Epithelial cell of prostate (primary cell): ENCODE data around the gene PTTG1.
A peak's percentile ranks its signal among the peaks of the same experiment; 100 is the strongest.

Experiments
- DNase-seq: peaks from one replicate; pipeline ENCODE4 v3.0.0-alpha.2; 2011; ENCODE audit warnings: low read depth, low spot score
- H3K27ac ChIP-seq: fragments of 450-650 bp; 2 replicates; pipeline ENCODE4 v1.5.1; 2017; ENCODE audit warnings: mild to moderate bottlenecking

The PTTG1 gene

GRCh38 chr5:160450164-160450932 is 28.7 kb downstream of the PTTG1 start:
- H3K27ac ChIP-seq, result no peak overlapping the region
- DNase-seq, result no peak

DNA sequence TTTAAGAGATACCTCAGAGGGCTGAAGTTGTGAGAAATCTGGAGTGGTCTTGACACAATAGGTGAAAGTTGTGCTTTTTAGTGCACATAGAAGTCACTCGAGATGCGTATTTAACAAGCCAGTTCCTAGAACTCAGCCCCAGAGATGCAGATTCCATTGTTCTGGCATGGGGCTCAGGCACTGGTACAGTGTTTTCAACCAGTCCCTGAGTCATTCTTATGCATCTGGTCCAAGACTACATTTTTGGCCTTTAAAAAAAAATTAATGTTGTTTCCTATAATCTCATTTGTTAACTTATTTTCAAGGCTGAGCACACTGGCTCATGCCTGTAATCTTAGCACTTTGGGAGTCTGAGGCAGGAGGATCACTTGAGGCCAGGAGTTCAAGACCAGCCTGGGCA is 29.6 kb downstream of the PTTG1 start:
- H3K27ac ChIP-seq, result no peak overlapping the region
- DNase-seq, result no peak

DNA sequence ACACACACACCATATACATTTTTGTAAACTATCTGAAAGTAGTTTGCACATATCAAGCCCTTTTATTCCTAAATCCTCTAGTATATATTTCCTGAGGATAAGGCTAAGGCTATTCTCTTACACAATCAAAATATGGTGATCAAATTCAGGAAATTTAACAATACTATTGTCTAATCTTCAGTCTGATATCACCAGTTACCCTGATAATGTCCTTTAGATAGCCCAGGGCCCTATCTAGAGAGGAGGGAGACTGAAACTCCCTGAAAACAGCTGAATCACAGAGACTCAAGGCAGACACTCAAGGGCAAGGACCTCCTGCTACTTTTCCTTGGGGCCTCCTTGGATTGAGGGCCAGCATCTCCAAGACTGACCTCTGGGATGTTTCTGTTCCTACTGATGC is 30.4 kb downstream of the PTTG1 start:
- no peak overlapping the region for H3K27ac ChIP-seq
- no peak for DNase-seq

DNA sequence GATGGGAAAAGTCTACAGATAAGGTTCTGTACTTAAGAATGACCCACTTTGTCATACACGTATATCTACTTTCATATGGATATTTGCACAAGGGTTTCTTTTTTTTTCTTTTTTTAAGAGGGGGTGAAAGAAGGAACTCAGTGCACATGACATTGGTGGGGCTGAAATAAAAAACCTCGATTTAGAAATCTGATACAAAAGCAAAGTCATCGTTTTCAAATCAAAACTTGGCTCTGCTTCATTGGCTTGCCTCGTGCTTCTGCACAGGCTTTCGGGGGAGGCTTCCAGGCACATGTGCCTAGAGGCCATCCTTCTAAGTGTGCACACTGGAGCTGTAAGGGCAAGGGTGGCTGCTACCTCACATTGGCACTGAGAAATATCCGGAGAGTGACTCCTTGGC is 31.1 kb downstream of the PTTG1 start:
- H3K27ac ChIP-seq, result no peak overlapping the region
- no peak for DNase-seq

- H3K27ac ChIP-seq, result no peak overlapping the region
- DNase-seq, result no peak
Measured at GRCh38 chr5:160453751-160454150, 32.1 kb downstream of the PTTG1 start.

DNA sequence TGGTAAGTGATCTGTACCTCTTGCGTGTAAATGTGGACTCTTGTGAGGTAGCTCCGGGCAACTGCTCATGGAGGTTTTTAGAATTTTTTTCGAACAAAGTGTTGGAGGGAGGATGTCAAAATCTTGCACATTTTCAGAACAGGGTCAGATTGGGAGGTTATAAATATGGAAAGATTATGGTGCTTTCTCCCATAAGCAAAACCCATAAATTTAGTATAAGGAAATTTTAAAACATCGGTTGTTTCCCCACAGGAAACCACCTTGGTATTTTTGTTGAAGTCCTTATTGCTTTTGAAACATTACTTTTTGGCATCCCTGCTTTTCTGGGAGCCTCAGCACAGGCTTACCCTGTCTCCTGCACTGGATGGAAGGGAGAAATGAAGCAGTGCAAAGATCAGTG is 33.9 kb downstream of the PTTG1 start:
- no peak overlapping the region for H3K27ac ChIP-seq
- no peak for DNase-seq

- no peak overlapping the region for H3K27ac ChIP-seq
- no peak for DNase-seq
Measured at GRCh38 chr5:160456480-160457177, 35.0 kb downstream of the PTTG1 start.

DNA sequence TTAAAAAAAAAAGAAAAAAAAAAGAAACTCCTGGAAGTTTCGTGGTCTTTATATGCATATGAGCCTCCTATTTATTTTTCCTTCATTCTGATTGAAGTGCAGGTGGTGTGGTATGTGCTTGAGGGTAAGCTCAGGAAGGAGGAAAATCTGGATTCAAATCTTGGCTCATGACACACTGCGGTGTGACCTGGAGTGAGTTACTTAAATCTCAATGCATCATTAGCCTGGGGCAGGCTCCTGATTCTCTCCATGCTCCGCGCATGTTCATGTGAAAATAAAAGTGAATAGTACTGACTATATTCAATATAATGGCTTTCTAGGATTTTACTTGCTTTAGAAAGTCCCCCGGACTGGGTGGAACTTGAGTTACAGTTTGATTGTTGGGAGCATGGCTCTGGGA is 35.6 kb downstream of the PTTG1 start:
- no peak for DNase-seq
- no peak overlapping the region for H3K27ac ChIP-seq

- H3K27ac ChIP-seq, result no peak overlapping the region
- no peak for DNase-seq
Measured at GRCh38 chr5:160458806-160459800, 37.4 kb downstream of the PTTG1 start.

DNA sequence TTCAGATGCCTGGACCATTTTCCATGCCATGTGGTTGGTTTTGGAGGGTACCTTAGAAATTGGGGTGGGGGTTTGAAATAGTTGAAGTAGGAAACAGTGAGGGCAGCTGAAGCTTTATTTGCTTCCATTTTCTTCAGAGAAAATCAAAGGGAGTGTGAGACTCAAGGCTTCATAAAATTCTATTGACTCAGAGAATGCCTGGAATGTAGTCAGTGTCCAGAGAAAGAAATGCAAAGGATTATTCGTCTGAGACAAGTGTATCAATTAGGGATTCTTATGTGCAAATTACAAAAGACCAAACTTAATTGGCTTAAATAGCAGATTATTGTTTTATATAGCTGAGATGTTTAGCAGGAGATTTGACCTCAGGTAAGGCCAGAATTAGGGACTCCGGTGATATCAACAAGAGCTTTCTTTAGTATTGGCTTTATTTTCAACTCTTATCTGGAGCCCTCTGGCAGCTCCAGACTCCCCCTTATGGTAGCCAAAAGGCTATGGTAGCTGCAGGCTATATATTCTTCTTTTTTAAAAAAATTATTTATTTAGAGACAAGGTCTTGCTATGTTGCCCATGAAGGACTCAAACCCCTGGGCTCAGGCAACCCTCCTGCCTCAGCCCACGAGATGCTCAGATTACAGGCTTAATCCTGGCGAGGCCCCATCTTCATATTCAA is 38.9 kb downstream of the PTTG1 start:
- H3K27ac ChIP-seq, result no peak overlapping the region
- no peak for DNase-seq

DNA sequence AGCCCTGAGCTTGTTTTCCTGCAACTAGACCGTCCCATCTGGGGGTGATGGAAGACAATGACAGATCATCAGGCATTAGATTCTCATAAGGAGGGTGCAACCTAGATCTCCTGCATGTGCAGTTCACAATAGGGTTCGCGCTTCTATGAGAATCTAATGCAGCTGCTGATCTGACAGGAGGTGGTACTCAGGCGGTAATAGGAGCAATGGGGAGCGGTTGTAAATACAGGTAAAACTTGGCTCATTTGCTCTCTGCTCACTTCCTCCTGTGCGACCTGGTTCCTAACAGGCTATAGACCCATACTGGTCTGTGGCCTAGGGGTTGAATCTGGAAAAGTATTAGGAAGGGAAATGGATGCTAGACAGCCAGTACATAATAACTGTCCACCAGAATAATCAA is 39.7 kb downstream of the PTTG1 start:
- DNase-seq, result no peak
- H3K27ac ChIP-seq, result no peak overlapping the region

DNA sequence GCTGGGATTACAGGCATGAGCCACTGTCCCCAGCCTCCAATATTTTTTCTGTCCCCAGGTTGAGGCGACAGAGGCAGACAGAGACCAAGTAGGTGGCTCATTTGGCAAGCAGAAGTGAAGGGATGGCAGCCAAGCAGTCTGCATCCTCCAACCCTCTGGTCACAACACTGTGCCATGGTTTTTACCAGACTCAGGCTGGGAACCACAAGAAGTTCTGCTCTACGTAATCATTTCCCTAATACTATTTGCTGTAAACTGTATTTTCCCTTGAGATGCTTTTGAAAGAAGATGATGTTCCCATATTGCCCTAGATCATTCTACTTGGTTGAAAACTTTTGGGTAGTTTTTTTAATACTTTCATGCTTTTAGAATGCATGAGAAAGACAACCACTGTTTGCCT is 40.5 kb downstream of the PTTG1 start:
- no peak overlapping the region for H3K27ac ChIP-seq
- DNase-seq, result no peak

GRCh38 chr5:160463227-160463626 is 41.6 kb downstream of the PTTG1 start:
- H3K27ac ChIP-seq, result peak overlapping the region; percentile 30

DNA sequence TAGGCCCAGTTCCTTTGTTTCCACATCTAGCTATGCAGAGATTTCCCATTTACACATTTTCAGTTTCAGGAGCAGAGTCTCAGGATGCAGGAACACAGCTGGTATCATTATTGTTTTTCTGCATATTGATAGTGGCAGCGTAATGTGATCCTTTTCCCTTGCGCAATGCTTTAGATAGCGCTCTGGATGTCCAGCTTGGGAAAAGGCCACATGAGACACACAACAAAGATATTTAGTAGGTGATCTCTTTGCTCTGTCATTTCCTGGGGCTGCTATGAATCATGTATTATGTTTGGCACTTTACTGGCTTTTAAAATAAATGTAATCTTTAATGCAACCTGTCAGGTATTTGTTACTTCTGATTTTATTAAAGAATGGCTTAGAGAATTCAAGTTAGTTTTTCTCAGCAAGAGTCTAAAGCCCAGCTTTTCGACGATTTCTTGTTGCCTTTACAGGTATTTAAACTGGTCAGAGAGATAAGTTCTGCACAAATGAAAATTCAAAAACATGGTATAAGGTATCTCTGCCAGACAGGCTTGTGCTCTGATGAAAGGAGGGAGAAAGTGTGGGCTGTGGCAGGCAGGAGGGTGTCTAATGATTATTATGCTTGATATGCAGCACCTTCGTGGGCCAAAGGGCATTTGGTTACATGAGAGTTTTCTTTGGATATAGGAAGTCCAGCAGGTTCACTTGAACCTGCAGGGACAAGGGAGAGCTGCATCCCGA is 42.2 kb downstream of the PTTG1 start:
- peak overlapping the region; percentile 30 for H3K27ac ChIP-seq
- DNase-seq, result no peak

More at GRCh38 chr5:160463227-160463626, 41.6 kb downstream of the PTTG1 start:
- no peak for DNase-seq

DNA sequence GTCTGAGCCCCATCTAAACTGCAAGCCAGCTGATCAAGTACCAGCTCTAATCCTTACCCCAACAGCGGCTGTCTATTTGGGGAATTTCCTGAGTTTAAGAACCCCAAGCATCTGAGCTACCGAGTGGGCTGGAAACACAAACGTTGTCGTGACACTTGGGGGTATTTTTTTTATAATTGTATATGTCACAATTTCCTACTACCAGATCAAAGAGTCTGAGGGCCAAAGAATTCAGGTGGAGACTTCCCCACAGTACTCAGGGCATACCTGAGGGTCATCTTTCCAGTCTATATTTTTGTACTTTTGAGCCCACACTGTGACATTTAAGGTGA is 42.8 kb downstream of the PTTG1 start:
- peak overlapping the region; percentile 30 for H3K27ac ChIP-seq
- DNase-seq, result no peak

DNA sequence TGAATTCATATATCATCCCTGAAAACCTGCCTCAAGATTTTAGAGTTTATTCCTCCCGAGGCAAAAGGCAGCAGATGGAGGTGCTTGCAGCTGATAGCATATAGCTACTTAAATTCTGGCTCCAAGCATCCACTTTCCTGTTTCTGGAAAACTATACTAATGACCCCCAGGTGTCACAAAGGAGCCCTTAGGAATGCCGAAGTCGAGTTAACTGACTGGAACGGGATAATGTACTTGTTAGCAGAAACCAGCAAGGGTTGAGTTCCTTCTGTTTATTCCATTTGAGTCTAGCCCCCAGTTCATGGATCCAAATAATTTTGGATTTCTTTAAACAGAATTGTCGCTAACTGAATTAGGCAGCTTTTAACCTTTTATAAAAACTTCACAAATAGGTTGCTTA is 44.5 kb downstream of the PTTG1 start:
- no peak overlapping the region for H3K27ac ChIP-seq
- no peak for DNase-seq

DNA sequence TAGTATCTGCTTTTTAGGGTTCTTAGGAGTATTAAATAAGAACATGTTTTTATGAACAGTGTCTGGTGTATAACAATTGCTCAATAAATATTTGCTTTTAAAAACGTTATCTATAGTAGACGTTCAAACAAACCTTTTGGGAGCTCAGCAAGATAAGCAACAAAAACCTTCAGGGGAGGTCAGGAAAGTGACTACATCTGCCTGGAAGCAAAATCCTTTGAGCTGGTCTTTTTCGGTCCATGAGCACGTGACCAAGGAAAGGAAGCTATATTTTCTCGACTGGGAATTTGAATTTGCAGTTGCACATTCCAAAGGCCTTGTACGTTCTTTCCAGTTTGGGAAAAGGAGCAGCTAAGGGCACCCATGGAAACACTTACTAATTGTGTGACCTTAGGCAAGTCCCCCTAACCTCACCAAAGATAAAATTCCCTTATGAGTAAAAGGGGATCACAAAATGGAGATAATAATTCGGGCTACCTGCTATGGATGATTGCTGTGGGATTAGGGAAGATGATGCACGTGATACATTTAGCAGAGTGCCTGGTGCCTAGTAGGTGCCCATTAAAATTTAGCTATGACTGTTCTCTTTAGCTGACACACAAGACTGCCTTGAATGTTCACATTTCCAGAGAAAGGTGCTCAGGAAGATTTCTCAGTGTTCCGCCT is 45.4 kb downstream of the PTTG1 start:
- no peak for DNase-seq
- H3K27ac ChIP-seq, result peak overlapping the region; percentile 43

- no peak for DNase-seq
Measured at GRCh38 chr5:160467555-160468362, 46.1 kb downstream of the PTTG1 start.

More at GRCh38 chr5:160467555-160468362, 46.1 kb downstream of the PTTG1 start:
- H3K27ac ChIP-seq, result peak overlapping the region; percentile 43
